PC-3 (cell line): ENCODE data around the gene EIF4EBP3. TPM values are rescaled to one million over a fixed set of nuclear protein-coding genes. Genes with fewer than 3 reads are reported as not detected.

Source experiments
- ATAC-seq: fragments of 200-7000 bp; cut with Tn5 transposase; 2 replicates; pipeline ENCODE4 v1.9.1; 2020; ENCODE audit warnings: mild to moderate bottlenecking, moderate library complexity
- BruUV-seq: library from RNA; stranded (reverse); fragments of 400-500 nt; replicated peaks from 2 replicates; lab custom pipeline; 2021; lab: Mats Ljungman, UMichigan
- CTCF ChIA-PET: fragments of 300-600 bp; sonication (Branson Sonifier 250); formaldehyde crosslinking; loops from one replicate; lab custom pipeline; 2022; ENCODE audit warnings: antibody characterized with exemption; lab: Charles Lee
- POLR2A ChIA-PET: fragments of 300-600 bp; sonication (Branson Sonifier 250); formaldehyde crosslinking; loops from one replicate; lab custom pipeline; 2022; ENCODE audit warnings: antibody characterized with exemption; ENCODE audit not compliant: unreplicated experiment; lab: Charles Lee
- DNase-seq: peaks from one replicate; pipeline ENCODE4 v3.0.0-alpha.2; 2015
- H2AFZ ChIP-seq: fragments of 300-600 bp; sonication (generic); 2 replicates; pipeline ENCODE4 v1.6.0; 2016; ENCODE audit warnings: antibody characterized with exemption, low read length
- H3F3A ChIP-seq: fragments of 300-600 bp; sonication (generic); one replicate; pipeline ENCODE4 v1.6.0; 2017; ENCODE audit warnings: antibody characterized with exemption, low read length, control low read depth, mild to moderate bottlenecking; ENCODE audit not compliant: unreplicated experiment
- H3K27ac ChIP-seq: fragments of 300-600 bp; sonication (generic); 2 replicates; pipeline ENCODE4 v1.5.1; 2016; ENCODE audit warnings: mild to moderate bottlenecking, low read length
- H3K27me3 ChIP-seq: fragments of 300-600 bp; sonication (generic); 2 replicates; pipeline ENCODE4 v1.6.1; 2016; ENCODE audit warnings: low read length, mixed read lengths
- H3K36me3 ChIP-seq: fragments of 300-600 bp; sonication (generic); 2 replicates; pipeline ENCODE4 v1.6.1; 2016; ENCODE audit warnings: low read depth, mixed run types, low read length, mixed read lengths
- H3K4me1 ChIP-seq: fragments of 300-600 bp; sonication (generic); 2 replicates; pipeline ENCODE4 v1.5.1; 2016; ENCODE audit warnings: low read length; ENCODE audit not compliant: insufficient read depth
- H3K4me2 ChIP-seq: fragments of 300-600 bp; sonication (generic); 2 replicates; pipeline ENCODE4 v1.6.0; 2016; ENCODE audit warnings: low read length
- H3K4me3 ChIP-seq: fragments of 300-600 bp; sonication (generic); 2 replicates; pipeline ENCODE4 v1.5.1; 2016; ENCODE audit warnings: mild to moderate bottlenecking, low read length, mixed read lengths
- H3K79me2 ChIP-seq: fragments of 300-600 bp; sonication (generic); 2 replicates; pipeline ENCODE4 v1.6.1; 2017; ENCODE audit warnings: low read length, mixed read lengths
- H3K9ac ChIP-seq: fragments of 300-600 bp; sonication (generic); 2 replicates; pipeline ENCODE4 v1.6.0; 2016; ENCODE audit warnings: mild to moderate bottlenecking, low read length
- H3K9me2 ChIP-seq: fragments of 300-600 bp; sonication (generic); replicated peaks from 2 replicates; pipeline ENCODE4 v1.6.1; 2016; ENCODE audit warnings: mixed run types, low read length, mixed read lengths
- H3K9me3 ChIP-seq: fragments of 300-600 bp; sonication (generic); 2 replicates; pipeline ENCODE4 v1.6.1; 2016; ENCODE audit warnings: low read length, mixed read lengths
- H4K20me1 ChIP-seq: fragments of 300-600 bp; sonication (generic); 2 replicates; pipeline ENCODE4 v1.6.1; 2016; ENCODE audit warnings: low read length, mixed read lengths
- CTCF ChIP-seq: fragments of 300-600 bp; sonication (generic); conservative IDR thresholded peaks from 2 replicates; pipeline ENCODE4 v1.5.1; 2017; ENCODE audit warnings: antibody characterized with exemption, low read depth, mild to moderate bottlenecking, low read length
- EZH2 ChIP-seq: fragments of 300-600 bp; sonication (generic); IDR thresholded peaks from one replicate; pipeline ENCODE4 v1.6.1; 2017; ENCODE audit warnings: antibody characterized with exemption, mild to moderate bottlenecking, low read length; ENCODE audit not compliant: unreplicated experiment
- EZH2phosphoT487 ChIP-seq: fragments of 300-600 bp; sonication (generic); IDR thresholded peaks from 2 replicates; pipeline ENCODE4 v1.6.1; 2018; ENCODE audit warnings: mild to moderate bottlenecking, antibody characterized with exemption, low read length, borderline replicate concordance
- intact Hi-C: fragments of 100-400 bp; cut with micrococcal nuclease; formaldehyde crosslinking; loops from 2 replicates; pipeline ENCODE4 v1.9.0; 2023
- total RNA-seq: library from RNA; depleted of rRNA; stranded (reverse); fragments of >200 nt; gene quantifications from 2 replicates; pipeline ENCODE4 v1.2.3, GENCODE V29; 2014

Gene EIF4EBP3
- total RNA-seq, 1 experiment from 2014 or later = not detected

GRCh38 chr5:140542972-140543371 is 4.5 kb upstream of the EIF4EBP3 start:
- CTCF ChIA-PET = no interaction called here

GRCh38 chr5:140544986-140545385 is 2.5 kb upstream of the EIF4EBP3 start:
- POLR2A ChIA-PET = no interaction called here
- no peak for ATAC-seq
- intact Hi-C loops = loop anchor here (10.0 kb wide), 1 partner anchor 170 kb away; no protein-coding TSS in a partner anchor
- H3K27me3 ChIP-seq = no peaks in the 10 kb centered on the region
- no peak overlapping the region for H3K4me2 ChIP-seq
- H3K4me1 ChIP-seq = peaks cover 21% of the 10 kb centered on the region
- H3K9me3 ChIP-seq = no peaks in the 10 kb centered on the region
- H3K9ac ChIP-seq = no peak overlapping the region
- no peak overlapping the region for H2AFZ ChIP-seq
- no peaks in the 10 kb centered on the region for H4K20me1 ChIP-seq
- no peaks in the 10 kb centered on the region for H3F3A ChIP-seq
- H3K79me2 ChIP-seq = no peaks in the 10 kb centered on the region
- TF ChIP-seq CTCF = no peak
- TF ChIP-seq EZH2phosphoT487 = no peak
- no peak for TF ChIP-seq EZH2
- BruUV-seq = no TSS peak
- CTCF ChIA-PET = no interaction called here
- H3K36me3 ChIP-seq = peaks cover 25% of the 10 kb centered on the region
- no peaks in the 10 kb centered on the region for H3K9me2 ChIP-seq
- H3K27ac ChIP-seq = no peak overlapping the region
- H3K4me3 ChIP-seq = no peak overlapping the region
- no peak for DNase-seq

More at GRCh38 chr5:140542972-140543371, 4.5 kb upstream of the EIF4EBP3 start:
- no peak overlapping the region for H3K4me3 ChIP-seq
- ATAC-seq (no peak), DNase-seq (no peak)
- intact Hi-C loops = loop anchor here (10.0 kb wide), 1 partner anchor 172 kb away; no protein-coding TSS in a partner anchor
- H3K79me2 ChIP-seq = no peaks in the 10 kb centered on the region
- H3K27me3 ChIP-seq = no peaks in the 10 kb centered on the region
- H3K9me3 ChIP-seq = no peaks in the 10 kb centered on the region
- H4K20me1 ChIP-seq = no peaks in the 10 kb centered on the region
- H3K4me2 ChIP-seq = no peak overlapping the region
- no peak overlapping the region for H3K27ac ChIP-seq
- no peak overlapping the region for H2AFZ ChIP-seq
- TF ChIP-seq CTCF = no peak
- POLR2A ChIA-PET = no interaction called here
- H3K36me3 ChIP-seq = peaks cover 36% of the 10 kb centered on the region
- H3K9ac ChIP-seq = no peak overlapping the region
- no peaks in the 10 kb centered on the region for H3K9me2 ChIP-seq
- H3F3A ChIP-seq = no peaks in the 10 kb centered on the region
- no TSS peak for BruUV-seq
- H3K4me1 ChIP-seq = peaks cover 27% of the 10 kb centered on the region

GRCh38 chr5:140545606-140546005 is 1.9 kb upstream of the EIF4EBP3 start:
- Histone ChIP-seq H3K79me2 (no peaks in the 10 kb centered on the region), H3K9me2 (no peaks in the 10 kb centered on the region), H3K9ac (no peak overlapping the region), H3K4me2 (no peak overlapping the region), H3K4me3 (no peak overlapping the region), H3K9me3 (no peaks in the 10 kb centered on the region), H3K4me1 (peaks cover 15% of the 10 kb centered on the region), H4K20me1 (no peaks in the 10 kb centered on the region), H3K27me3 (no peaks in the 10 kb centered on the region), H3K36me3 (peaks cover 28% of the 10 kb centered on the region), H3K27ac (no peak overlapping the region), H3F3A (no peaks in the 10 kb centered on the region), H2AFZ (no peak overlapping the region)
- intact Hi-C loops = loop anchor here (10.0 kb wide), 1 partner anchor 169 kb away; no protein-coding TSS in a partner anchor
- ATAC-seq = no peak
- no TSS peak for BruUV-seq
- POLR2A ChIA-PET = interaction anchor here (0.7 kb wide), 1 partner anchor 128 kb away, joined by 12 read pairs; the partner anchor contains the start of gene DND1
- CTCF ChIA-PET = no interaction called here
- no peak for TF ChIP-seq EZH2phosphoT487
- TF ChIP-seq EZH2 = no peak
- no peak for TF ChIP-seq CTCF
- DNase-seq = no peak
